Large intestine (tissue), 12 donors: ENCODE results near the gene RAB6D. TPM values are rescaled to one million over a fixed set of nuclear protein-coding genes. Genes with fewer than 3 reads are reported as not detected.
"Not testable (repeated sequence)": the region's sequence is repeated elsewhere in the genome, so short reads cannot be mapped to it uniquely, and the experiment has no call there.

Experiments used
- DNase-seq, 2 donors: peaks; one replicate each; pipeline versions ENCODE4 v3.0.0 to v3.0.0-alpha.2; 2013
- H3K27ac ChIP-seq: one replicate; pipeline ENCODE4 v1.5.1; 2013; ENCODE audit warnings: low read length
- H3K27me3 ChIP-seq: 2 replicates; pipeline ENCODE4 v1.6.1; 2013; ENCODE audit warnings: low read length; ENCODE audit not compliant: control insufficient read depth, insufficient read depth
- H3K36me3 ChIP-seq: 2 replicates; pipeline ENCODE4 v1.6.1; 2013; ENCODE audit warnings: low read length; ENCODE audit not compliant: control insufficient read depth, insufficient read depth
- H3K4me1 ChIP-seq: one replicate; pipeline ENCODE4 v1.6.1; 2013; ENCODE audit warnings: low read length; ENCODE audit not compliant: control insufficient read depth, insufficient read depth
- H3K4me3 ChIP-seq: one replicate; pipeline ENCODE4 v1.5.1; 2013; ENCODE audit warnings: low read length
- H3K9me3 ChIP-seq: one replicate; pipeline ENCODE4 v1.6.1; 2013; ENCODE audit warnings: mild to moderate bottlenecking, low read depth, low read length, moderate library complexity; ENCODE audit not compliant: control insufficient read depth
- WGBS: methylation state at CpG from one replicate; pipeline ENCODE4 v1.1.5; 2013; ENCODE audit warnings: low lambda C conversion rate; ENCODE audit not compliant: insufficient coverage; 5-methylcytosine and 5-hydroxymethylcytosine counted together
- long read RNA-seq, 11 donors: transcript quantifications; one replicate each; lab custom pipeline, GENCODE V29; 2026
- polyA plus RNA-seq: library from polyadenylated mRNA; unstranded; fragments of 120-200 nt; gene quantifications from one replicate; pipeline ENCODE4 v1.2.1, GENCODE V29; 2013

RAB6D gene
- 0.46 TPM for polyA plus RNA-seq
- long read RNA-seq, donor 1, partial matches to known transcripts = 0 of 1 reads
- long read RNA-seq, donor 1, other reads (novel, unspliced or antisense) = 0 of 1 reads
- long read RNA-seq, donor 2 = 0 reads
- long read RNA-seq, donor 3 = 0 reads
- long read RNA-seq, donor 4 = 0 reads
- long read RNA-seq, donor 5, partial matches to known transcripts = 0 of 1 reads
- long read RNA-seq, donor 5, other reads (novel, unspliced or antisense) = 0 of 1 reads
- long read RNA-seq, donor 6 = 0 reads
- long read RNA-seq, donor 7 = 0 reads
- long read RNA-seq, donor 8 = 0 reads
- long read RNA-seq, donor 9 = 0 reads
- long read RNA-seq, donor 10 = 0 reads
- long read RNA-seq, donor 11, partial matches to known transcripts = 0 of 1 reads
- long read RNA-seq, donor 11, other reads (novel, unspliced or antisense) = 0 of 1 reads

- H3K27me3 ChIP-seq = peaks cover 11% of the 10 kb centered on the region
Measured at GRCh38 chr2:131363703-131364186, at the start of gene RAB6D. RAB6D (minus strand) TSS chr2:131364168; CDS start chr2:131363720, 448 bp downstream.

GRCh38 chr2:131413148-131413747, 49.3 kb upstream of the RAB6D start:
- Histone ChIP-seq H3K9me3 (no peaks in the 10 kb centered on the region), H3K27me3 (peaks cover 15% of the 10 kb centered on the region), H3K4me3 (no peak overlapping the region), H3K27ac (no peak overlapping the region), H3K4me1 (no peaks in the 10 kb centered on the region), H3K36me3 (no peaks in the 10 kb centered on the region)
- WGBS = no CpG with 5 or more reads among the region's 7 CpGs
- DNase-seq = peak; percentile 18 to 39

More at GRCh38 chr2:131363703-131364186, at the start of gene RAB6D:
- Histone ChIP-seq H3K4me3 (peak within 1 kb of the TSS; percentile 10), H3K9me3 (peaks cover 23% of the 10 kb centered on the region)
- not testable (repeated sequence) for H3K36me3 ChIP-seq, H3K27ac ChIP-seq, H3K4me1 ChIP-seq
- DNase-seq = peak in 1 of 2 donors; percentile 24
- WGBS = no CpG with 5 or more reads among the region's 50 CpGs

GRCh38 chr2:131410173-131410572, 46.2 kb upstream of the RAB6D start:
- DNase-seq = no peak
- Histone ChIP-seq H3K9me3 (no peaks in the 10 kb centered on the region), H3K4me3 (no peak overlapping the region), H3K36me3 (no peaks in the 10 kb centered on the region), H3K27ac (no peak overlapping the region), H3K27me3 (peaks cover 11% of the 10 kb centered on the region), H3K4me1 (no peaks in the 10 kb centered on the region)
- 100% methylated on average over 1 of the region's 2 CpGs for WGBS

- Histone ChIP-seq H3K9me3 (no peaks in the 10 kb centered on the region), H3K27me3 (peaks cover 14% of the 10 kb centered on the region), H3K27ac (no peak overlapping the region), H3K4me3 (no peak overlapping the region), H3K4me1 (no peaks in the 10 kb centered on the region), H3K36me3 (no peaks in the 10 kb centered on the region)
- DNase-seq = no peak
Measured at GRCh38 chr2:131408778-131409177, 44.8 kb upstream of the RAB6D start.

GRCh38 chr2:131408207-131408606, 44.2 kb upstream of the RAB6D start:
- Histone ChIP-seq H3K9me3 (no peaks in the 10 kb centered on the region), H3K36me3 (no peaks in the 10 kb centered on the region), H3K27me3 (peaks cover 11% of the 10 kb centered on the region), H3K4me1 (no peaks in the 10 kb centered on the region), H3K4me3 (no peak overlapping the region), H3K27ac (no peak overlapping the region)
- DNase-seq = no peak

- H3K27ac ChIP-seq = no peak overlapping the region
- H3K4me1 ChIP-seq = no peaks in the 10 kb centered on the region
- WGBS = no CpG with 5 or more reads among the region's 12 CpGs
- H3K36me3 ChIP-seq = no peaks in the 10 kb centered on the region
- H3K27me3 ChIP-seq = peaks cover 13% of the 10 kb centered on the region
- no peak for DNase-seq
- H3K9me3 ChIP-seq = no peaks in the 10 kb centered on the region
- no peak overlapping the region for H3K4me3 ChIP-seq
Measured at GRCh38 chr2:131404753-131405152, 40.8 kb upstream of the RAB6D start.

- no peak overlapping the region for H3K4me3 ChIP-seq
- no peaks in the 10 kb centered on the region for H3K4me1 ChIP-seq
- no peak for DNase-seq
- no peaks in the 10 kb centered on the region for H3K36me3 ChIP-seq
- H3K27ac ChIP-seq = no peak overlapping the region
- H3K27me3 ChIP-seq = peaks cover 7% of the 10 kb centered on the region
- WGBS = 100% methylated on average over 1 of the region's 6 CpGs
- H3K9me3 ChIP-seq = no peaks in the 10 kb centered on the region
Measured at GRCh38 chr2:131402320-131403039, 38.5 kb upstream of the RAB6D start.

- WGBS = no CpG with 5 or more reads among the region's 4 CpGs
- Histone ChIP-seq H3K27me3 (peaks cover 7% of the 10 kb centered on the region), H3K36me3 (no peaks in the 10 kb centered on the region), H3K4me1 (no peaks in the 10 kb centered on the region), H3K4me3 (no peak overlapping the region), H3K9me3 (no peaks in the 10 kb centered on the region), H3K27ac (no peak overlapping the region)
- no peak for DNase-seq
Measured at GRCh38 chr2:131400849-131401248, 36.9 kb upstream of the RAB6D start.

- not testable (repeated sequence) for H3K4me3 ChIP-seq, H3K27me3 ChIP-seq, H3K4me1 ChIP-seq, DNase-seq, H3K27ac ChIP-seq, H3K9me3 ChIP-seq, H3K36me3 ChIP-seq
- WGBS = 50% methylated on average over 1 of the region's 4 CpGs
Measured at GRCh38 chr2:131400441-131400840, 36.5 kb upstream of the RAB6D start.

- DNase-seq, H3K9me3 ChIP-seq, H3K36me3 ChIP-seq, H3K4me1 ChIP-seq, H3K4me3 ChIP-seq, H3K27ac ChIP-seq: not testable (repeated sequence)
- peaks cover 19% of the 10 kb centered on the region for H3K27me3 ChIP-seq
- WGBS = no CpG with 5 or more reads among the region's 1 CpG
Measured at GRCh38 chr2:131396209-131396608, 32.2 kb upstream of the RAB6D start.
